HepG2 (cell line): ENCODE data around the gene AIF1. TPM values are rescaled to one million over a fixed set of nuclear protein-coding genes. Genes with fewer than 3 reads are reported as not detected.
A peak's percentile ranks its signal among the peaks of the same experiment; 100 is the strongest.

Source experiments
- BRCA1 ChIP-seq: sonication (generic); formaldehyde crosslinking; IDR thresholded peaks from 2 replicates; pipeline ENCODE4 v1.4.0; 2020; ENCODE audit warnings: missing genetic modification reagents
- DNMT1 ChIP-seq: sonication (generic); formaldehyde crosslinking; IDR thresholded peaks from 2 replicates; pipeline ENCODE4 v1.5.1; 2020; ENCODE audit warnings: mild to moderate bottlenecking, missing genetic modification reagents
- FOXO1 ChIP-seq: sonication (generic); formaldehyde crosslinking; IDR thresholded peaks from 2 replicates; pipeline ENCODE4 v1.4.0; 2020; ENCODE audit warnings: missing genetic modification reagents
- GLI4 ChIP-seq: sonication (generic); formaldehyde crosslinking; IDR thresholded peaks from 2 replicates; pipeline ENCODE4 v1.5.1; 2020; ENCODE audit warnings: missing genetic modification reagents, mild to moderate bottlenecking, moderate library complexity, borderline replicate concordance
- HMG20A ChIP-seq: IDR thresholded peaks from 2 replicates; pipeline ENCODE4 v1.6.1; 2016; ENCODE audit warnings: borderline replicate concordance
- HNRNPK ChIP-seq: fragments of 200-400 bp; formaldehyde crosslinking; IDR thresholded peaks from 2 replicates; pipeline ENCODE4 v1.6.1; 2018; ENCODE audit warnings: low read length, low read depth, moderate library complexity, mild to moderate bottlenecking; ENCODE audit not compliant: poor library complexity, severe bottlenecking
- KDM3A ChIP-seq: IDR thresholded peaks from 2 replicates; pipeline ENCODE4 v1.6.1; 2018; ENCODE audit warnings: low read depth, missing compliant biosample characterization
- MZF1 ChIP-seq: sonication (generic); formaldehyde crosslinking; IDR thresholded peaks from 2 replicates; pipeline ENCODE4 v1.8.1; 2023; ENCODE audit warnings: mild to moderate bottlenecking, missing genetic modification reagents, borderline replicate concordance
- PHF8 ChIP-seq: sonication (generic); formaldehyde crosslinking; IDR thresholded peaks from 2 replicates; pipeline ENCODE4 v1.5.0; 2020; ENCODE audit warnings: missing genetic modification reagents
- POLR2AphosphoS5 ChIP-seq: IDR thresholded peaks from 2 replicates; pipeline ENCODE4 v1.6.1; 2012; ENCODE audit warnings: low read depth, low read length
- RELA ChIP-seq: sonication (generic); formaldehyde crosslinking; IDR thresholded peaks from 2 replicates; pipeline ENCODE4 v1.4.0; 2020; ENCODE audit warnings: missing genetic modification reagents
- SIX4 ChIP-seq: sonication (generic); formaldehyde crosslinking; IDR thresholded peaks from 2 replicates; pipeline ENCODE4 v1.4.0; 2020; ENCODE audit warnings: missing genetic modification reagents
- SP4 ChIP-seq: sonication (generic); formaldehyde crosslinking; IDR thresholded peaks from 2 replicates; pipeline ENCODE4 v1.8.1; 2023; ENCODE audit warnings: mild to moderate bottlenecking, missing genetic modification reagents
- TBX2 ChIP-seq: sonication (generic); formaldehyde crosslinking; IDR thresholded peaks from 2 replicates; pipeline ENCODE4 v1.5.0; 2020; ENCODE audit warnings: missing genetic modification reagents, mild to moderate bottlenecking, borderline replicate concordance
- ZBTB7B ChIP-seq: sonication (generic); formaldehyde crosslinking; IDR thresholded peaks from 2 replicates; pipeline ENCODE4 v1.4.0; 2020; ENCODE audit warnings: missing genetic modification reagents
- ZMYM4 ChIP-seq: sonication (generic); formaldehyde crosslinking; IDR thresholded peaks from 2 replicates; pipeline ENCODE4 v1.8.1; 2023; ENCODE audit warnings: mild to moderate bottlenecking, missing genetic modification reagents
- ZNF547 ChIP-seq: sonication (generic); formaldehyde crosslinking; IDR thresholded peaks from 2 replicates; pipeline ENCODE4 v1.5.1; 2020; ENCODE audit warnings: mild to moderate bottlenecking, missing genetic modification reagents
- ZNF761 ChIP-seq: sonication (generic); formaldehyde crosslinking; conservative IDR thresholded peaks from 2 replicates; pipeline ENCODE4 v1.4.0; 2020; ENCODE audit warnings: mild to moderate bottlenecking, missing genetic modification reagents
- ZNF850 ChIP-seq: sonication (generic); formaldehyde crosslinking; conservative IDR thresholded peaks from 2 replicates; pipeline ENCODE4 v1.9.0; 2021; ENCODE audit warnings: mild to moderate bottlenecking, missing genetic modification reagents
- polyA plus RNA-seq, 8 experiments: library from polyadenylated mRNA; depleted of rRNA in 3 of 8; stranded (reverse) in 7 of 8; unstranded in 1 of 8; fragments of >200 nt; fragmentation: Illumina TruSeq in 4 of 8; extraction: Trizol in 4 of 8; gene quantifications; 2 replicates each; pipeline versions ENCODE4 v1.2.1 to v1.2.3, GENCODE V29; 2011 to 2016; ENCODE audit warnings: low read depth in 4 of 8, missing spikeins in 1 of 8, mixed read lengths in 1 of 8; ENCODE audit not compliant: insufficient read depth in 1 of 8
- total RNA-seq, 5 experiments: library from RNA; depleted of rRNA; stranded (reverse); fragments of >200 nt; fragmentation: Illumina TruSeq; extraction: Trizol; gene quantifications; 2 replicates each; pipeline ENCODE4 v1.2.3, GENCODE V29; 2016; ENCODE audit warnings: low read depth in 1 of 5
- TF ChIP-seq, protein P1 (sequence below): sonication (generic); formaldehyde crosslinking; conservative IDR thresholded peaks from 2 replicates; pipeline ENCODE4 v1.4.0; 2020; ENCODE audit warnings: missing genetic modification reagents
- TF ChIP-seq, protein P2 (sequence below): sonication (generic); formaldehyde crosslinking; conservative IDR thresholded peaks from 2 replicates; pipeline ENCODE4 v1.4.0; 2020; ENCODE audit warnings: mild to moderate bottlenecking, missing genetic modification reagents, moderate library complexity
- TF ChIP-seq, protein P3 (sequence below): IDR thresholded peaks from 2 replicates; pipeline ENCODE4 v1.6.1; 2016; ENCODE audit warnings: missing compliant biosample characterization, missing genetic modification reagents, borderline replicate concordance
- TF ChIP-seq, protein P4 (sequence below): IDR thresholded peaks from 2 replicates; pipeline ENCODE4 v1.6.1; 2016
- TF ChIP-seq, protein P5 (sequence below): sonication (generic); formaldehyde crosslinking; IDR thresholded peaks from 2 replicates; pipeline ENCODE4 v1.8.1; 2023; ENCODE audit warnings: missing genetic modification reagents, mild to moderate bottlenecking, borderline replicate concordance

AIF1 gene
- total and polyA plus RNA-seq, 2 of the 13 experiments (the other 11 are each of a cell fraction or from before 2014, with no cell fraction given), result 1.5 TPM; not detected in 1

DNA sequence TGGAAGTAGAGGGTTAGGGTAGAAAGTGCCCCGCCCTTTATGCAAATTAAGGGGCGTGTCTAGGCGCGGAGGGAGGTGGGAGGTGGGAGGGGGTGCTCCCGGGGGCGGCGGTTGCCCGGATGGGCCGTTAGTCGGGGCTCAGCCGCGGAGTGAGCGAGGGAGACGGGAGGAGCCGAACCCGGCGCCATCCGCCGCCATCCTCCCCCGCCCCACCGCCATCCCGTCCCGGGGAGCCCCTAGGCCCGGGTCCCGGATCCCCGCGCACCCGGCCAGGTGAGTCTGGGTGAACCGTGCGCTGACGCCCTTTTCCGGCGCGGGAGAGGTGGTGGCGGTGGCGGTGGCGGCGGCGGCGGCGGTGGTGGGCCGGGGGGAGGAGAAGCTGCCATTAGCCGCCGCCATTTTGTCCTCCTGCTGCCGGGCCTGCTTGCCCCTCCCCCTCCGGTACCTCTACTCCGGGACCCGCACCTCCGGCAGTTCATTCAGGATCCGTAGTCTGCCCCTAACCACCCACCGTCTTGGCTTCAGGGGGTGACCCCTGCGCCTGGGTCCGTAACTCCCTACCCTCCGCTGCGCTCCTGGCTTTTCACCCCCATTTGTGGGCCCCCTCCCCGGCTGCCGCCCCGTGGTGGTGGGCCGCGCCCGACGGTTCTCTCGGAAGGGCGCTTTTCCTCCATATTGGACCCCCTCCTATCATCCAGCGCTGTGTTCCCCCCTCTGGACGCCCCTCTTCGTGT, 5.7 kb downstream of the AIF1 start, which contains the start of gene PRRC2A (continued):
- TF ChIP-seq RELA (CRISPR knock-in tag) (no peak), TBX2 (CRISPR knock-in tag) (no peak; the same call in none of the 2 replicates), GLI4 (no peak; the same call in 1 of the 2 replicates), KDM3A (peak; percentile 29; the same call in 1 of the 2 replicates), ZNF761 (peak; percentile 32; the same call in 1 of the 2 replicates), PHF8 (CRISPR knock-in tag) (peak; percentile 62; the same call in 1 of the 2 replicates), ZMYM4 (CRISPR knock-in tag) (no peak), FOXO1 (CRISPR knock-in tag) (no peak; the same call in 1 of the 2 replicates), POLR2AphosphoS5 (peak; percentile 56; the same call in 1 of the 2 replicates), ZBTB7B (CRISPR knock-in tag) (peak; percentile 69; the same call in 1 of the 2 replicates), ZNF547 (CRISPR knock-in tag) (peak; percentile 57), ZNF850 (no peak), SIX4 (CRISPR knock-in tag) (no peak), HNRNPK (peak; percentile 85), MZF1 (CRISPR knock-in tag) (no peak; the same call in 1 of the 2 replicates), DNMT1 (no peak; the same call in 1 of the 2 replicates), BRCA1 (no peak), HMG20A (CRISPR knock-in tag) (no peak), SP4 (CRISPR knock-in tag) (no peak; the same call in 1 of the 2 replicates)
- TF ChIP-seq, protein P1, sequence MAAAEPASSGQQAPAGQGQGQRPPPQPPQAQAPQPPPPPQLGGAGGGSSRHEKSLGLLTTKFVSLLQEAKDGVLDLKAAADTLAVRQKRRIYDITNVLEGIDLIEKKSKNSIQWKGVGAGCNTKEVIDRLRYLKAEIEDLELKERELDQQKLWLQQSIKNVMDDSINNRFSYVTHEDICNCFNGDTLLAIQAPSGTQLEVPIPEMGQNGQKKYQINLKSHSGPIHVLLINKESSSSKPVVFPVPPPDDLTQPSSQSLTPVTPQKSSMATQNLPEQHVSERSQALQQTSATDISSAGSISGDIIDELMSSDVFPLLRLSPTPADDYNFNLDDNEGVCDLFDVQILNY (CRISPR knock-in tag), result no peak
- TF ChIP-seq, protein P2, sequence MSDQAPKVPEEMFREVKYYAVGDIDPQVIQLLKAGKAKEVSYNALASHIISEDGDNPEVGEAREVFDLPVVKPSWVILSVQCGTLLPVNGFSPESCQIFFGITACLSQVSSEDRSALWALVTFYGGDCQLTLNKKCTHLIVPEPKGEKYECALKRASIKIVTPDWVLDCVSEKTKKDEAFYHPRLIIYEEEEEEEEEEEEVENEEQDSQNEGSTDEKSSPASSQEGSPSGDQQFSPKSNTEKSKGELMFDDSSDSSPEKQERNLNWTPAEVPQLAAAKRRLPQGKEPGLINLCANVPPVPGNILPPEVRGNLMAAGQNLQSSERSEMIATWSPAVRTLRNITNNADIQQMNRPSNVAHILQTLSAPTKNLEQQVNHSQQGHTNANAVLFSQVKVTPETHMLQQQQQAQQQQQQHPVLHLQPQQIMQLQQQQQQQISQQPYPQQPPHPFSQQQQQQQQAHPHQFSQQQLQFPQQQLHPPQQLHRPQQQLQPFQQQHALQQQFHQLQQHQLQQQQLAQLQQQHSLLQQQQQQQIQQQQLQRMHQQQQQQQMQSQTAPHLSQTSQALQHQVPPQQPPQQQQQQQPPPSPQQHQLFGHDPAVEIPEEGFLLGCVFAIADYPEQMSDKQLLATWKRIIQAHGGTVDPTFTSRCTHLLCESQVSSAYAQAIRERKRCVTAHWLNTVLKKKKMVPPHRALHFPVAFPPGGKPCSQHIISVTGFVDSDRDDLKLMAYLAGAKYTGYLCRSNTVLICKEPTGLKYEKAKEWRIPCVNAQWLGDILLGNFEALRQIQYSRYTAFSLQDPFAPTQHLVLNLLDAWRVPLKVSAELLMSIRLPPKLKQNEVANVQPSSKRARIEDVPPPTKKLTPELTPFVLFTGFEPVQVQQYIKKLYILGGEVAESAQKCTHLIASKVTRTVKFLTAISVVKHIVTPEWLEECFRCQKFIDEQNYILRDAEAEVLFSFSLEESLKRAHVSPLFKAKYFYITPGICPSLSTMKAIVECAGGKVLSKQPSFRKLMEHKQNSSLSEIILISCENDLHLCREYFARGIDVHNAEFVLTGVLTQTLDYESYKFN (CRISPR knock-in tag), result 0 out of 2 replicates have a peak, but pooled peaks have one; percentile 6
- TF ChIP-seq, protein P3, sequence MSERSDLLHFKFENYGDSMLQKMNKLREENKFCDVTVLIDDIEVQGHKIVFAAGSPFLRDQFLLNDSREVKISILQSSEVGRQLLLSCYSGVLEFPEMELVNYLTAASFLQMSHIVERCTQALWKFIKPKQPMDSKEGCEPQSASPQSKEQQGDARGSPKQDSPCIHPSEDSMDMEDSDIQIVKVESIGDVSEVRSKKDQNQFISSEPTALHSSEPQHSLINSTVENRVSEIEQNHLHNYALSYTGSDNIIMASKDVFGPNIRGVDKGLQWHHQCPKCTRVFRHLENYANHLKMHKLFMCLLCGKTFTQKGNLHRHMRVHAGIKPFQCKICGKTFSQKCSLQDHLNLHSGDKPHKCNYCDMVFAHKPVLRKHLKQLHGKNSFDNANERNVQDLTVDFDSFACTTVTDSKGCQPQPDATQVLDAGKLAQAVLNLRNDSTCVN (CRISPR knock-in tag), result no peak
- TF ChIP-seq, protein P4, sequence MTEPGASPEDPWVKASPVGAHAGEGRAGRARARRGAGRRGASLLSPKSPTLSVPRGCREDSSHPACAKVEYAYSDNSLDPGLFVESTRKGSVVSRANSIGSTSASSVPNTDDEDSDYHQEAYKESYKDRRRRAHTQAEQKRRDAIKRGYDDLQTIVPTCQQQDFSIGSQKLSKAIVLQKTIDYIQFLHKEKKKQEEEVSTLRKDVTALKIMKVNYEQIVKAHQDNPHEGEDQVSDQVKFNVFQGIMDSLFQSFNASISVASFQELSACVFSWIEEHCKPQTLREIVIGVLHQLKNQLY (CRISPR knock-in tag), result no peak
- TF ChIP-seq, protein P5, sequence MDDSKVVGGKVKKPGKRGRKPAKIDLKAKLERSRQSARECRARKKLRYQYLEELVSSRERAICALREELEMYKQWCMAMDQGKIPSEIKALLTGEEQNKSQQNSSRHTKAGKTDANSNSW (CRISPR knock-in tag), result no peak; the same call in none of the 2 replicates
